ENCODE results near the gene PRXL2A. TPM values are rescaled to one million over a fixed set of nuclear protein-coding genes. Genes with fewer than 3 reads are reported as not detected.
"Not testable (repeated sequence)": the region's sequence is repeated elsewhere in the genome, so short reads cannot be mapped to it uniquely, and the experiment has no call there.

The PRXL2A gene
- total RNA-seq, 2 experiments from 2014 or later: not detected

- no TSS peak for BruUV-seq (replicated peaks)
- Histone ChIP-seq H3K79me2 (ENCODE audit: insufficient read depth, low read depth, low read length) (peaks cover 78% of the 10 kb centered on the region), H3K36me3 (ENCODE audit: insufficient read depth, low read length) (peaks cover 59% of the 10 kb centered on the region), H3K4me3 (ENCODE audit: low read depth, low read length, poor library complexity, severe bottlenecking) (no peak overlapping the region), H3K4me2 (ENCODE audit: low read length) (0 out of 2 replicates have a peak overlapping the region, but pooled peaks have one; percentile 71), H4K20me1 (ENCODE audit: insufficient read depth, low read length) (no peaks in the 10 kb centered on the region), H2AFZ (ENCODE audit: low read length) (no peak overlapping the region), H3K27ac (ENCODE audit: low read depth, low read length, poor library complexity, severe bottlenecking) (no peak overlapping the region), H3K9me2 (ENCODE audit: insufficient read depth, low read length) (no peaks in the 10 kb centered on the region), H3K4me1 (ENCODE audit: insufficient read depth, low read length, poor library complexity, severe bottlenecking) (peaks cover 65% of the 10 kb centered on the region), H3K9me3 (ENCODE audit: low read length) (no peaks in the 10 kb centered on the region)
- no peak for TF ChIP-seq EZH2phosphoT487 (IDR thresholded peaks at IDR 0.05; ENCODE audit: borderline replicate concordance, low read depth, low read length)
- TF ChIP-seq, protein P1, sequence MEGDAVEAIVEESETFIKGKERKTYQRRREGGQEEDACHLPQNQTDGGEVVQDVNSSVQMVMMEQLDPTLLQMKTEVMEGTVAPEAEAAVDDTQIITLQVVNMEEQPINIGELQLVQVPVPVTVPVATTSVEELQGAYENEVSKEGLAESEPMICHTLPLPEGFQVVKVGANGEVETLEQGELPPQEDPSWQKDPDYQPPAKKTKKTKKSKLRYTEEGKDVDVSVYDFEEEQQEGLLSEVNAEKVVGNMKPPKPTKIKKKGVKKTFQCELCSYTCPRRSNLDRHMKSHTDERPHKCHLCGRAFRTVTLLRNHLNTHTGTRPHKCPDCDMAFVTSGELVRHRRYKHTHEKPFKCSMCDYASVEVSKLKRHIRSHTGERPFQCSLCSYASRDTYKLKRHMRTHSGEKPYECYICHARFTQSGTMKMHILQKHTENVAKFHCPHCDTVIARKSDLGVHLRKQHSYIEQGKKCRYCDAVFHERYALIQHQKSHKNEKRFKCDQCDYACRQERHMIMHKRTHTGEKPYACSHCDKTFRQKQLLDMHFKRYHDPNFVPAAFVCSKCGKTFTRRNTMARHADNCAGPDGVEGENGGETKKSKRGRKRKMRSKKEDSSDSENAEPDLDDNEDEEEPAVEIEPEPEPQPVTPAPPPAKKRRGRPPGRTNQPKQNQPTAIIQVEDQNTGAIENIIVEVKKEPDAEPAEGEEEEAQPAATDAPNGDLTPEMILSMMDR (conservative IDR thresholded peaks at IDR 0.05; ENCODE audit: low read length): no peak
- no peak for DNase-seq (ENCODE audit: low spot score)
- ChIA-PET POLR2A (interaction anchor here (0.7 to 1.7 kb wide), 5 partner anchors 12 to 25 kb away, joined by 3 to 9 read pairs (median 6); no protein-coding TSS in a partner anchor), CTCF (ENCODE audit: unreplicated experiment) (interaction anchor here (0.8 kb wide), 1 partner anchor 10 kb away, joined by 4 read pairs; no protein-coding TSS in a partner anchor)
- intact Hi-C loops (cut with micrococcal nuclease; ENCODE audit: unreplicated experiment): no loop called here
Measured at GRCh38 chr10:80474941-80475340, 66.6 kb downstream of the PRXL2A start.

DNA sequence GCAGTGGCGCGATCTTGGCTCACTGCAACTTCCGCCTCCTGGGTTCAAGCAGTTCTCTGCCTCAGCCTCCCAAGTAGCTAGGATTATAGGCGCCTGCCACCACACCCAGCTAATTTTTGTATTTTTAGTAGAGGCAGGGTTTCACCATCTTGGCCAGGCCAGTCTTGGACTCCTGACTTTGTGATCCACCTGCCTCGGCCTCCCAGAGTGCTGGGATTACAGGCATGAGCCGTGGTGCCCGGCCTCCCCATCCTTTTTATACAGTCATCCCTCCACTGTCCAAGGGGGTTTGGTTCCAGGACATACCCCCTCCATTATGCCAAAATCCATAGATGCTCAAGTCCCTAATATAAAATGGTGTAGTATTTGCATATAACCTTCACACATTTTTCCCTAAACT, 67.3 kb downstream of the PRXL2A start:
- H4K20me1 ChIP-seq (ENCODE audit: insufficient read depth, low read length); H3K9me2 ChIP-seq (ENCODE audit: insufficient read depth, low read length); H3K4me2 ChIP-seq (ENCODE audit: low read length); intact Hi-C loops (cut with micrococcal nuclease; ENCODE audit: unreplicated experiment); BruUV-seq (replicated peaks); H2AFZ ChIP-seq (ENCODE audit: low read length); H3K27ac ChIP-seq (ENCODE audit: low read depth, low read length, poor library complexity, severe bottlenecking); H3K4me3 ChIP-seq (ENCODE audit: low read depth, low read length, poor library complexity, severe bottlenecking); DNase-seq (ENCODE audit: low spot score); H3K9me3 ChIP-seq (ENCODE audit: low read length): not testable (repeated sequence)
- ChIA-PET CTCF (ENCODE audit: unreplicated experiment) (interaction anchor here (0.8 kb wide), 1 partner anchor 11 kb away, joined by 4 read pairs; no protein-coding TSS in a partner anchor), POLR2A (interaction anchor here (0.7 to 1.7 kb wide), 3 partner anchors 9 to 15 kb away, joined by 4 to 9 read pairs (median 6); no protein-coding TSS in a partner anchor)
- Histone ChIP-seq H3K36me3 (ENCODE audit: insufficient read depth, low read length) (peaks cover 52% of the 10 kb centered on the region), H3K4me1 (ENCODE audit: insufficient read depth, low read length, poor library complexity, severe bottlenecking) (peaks cover 59% of the 10 kb centered on the region), H3K79me2 (ENCODE audit: insufficient read depth, low read depth, low read length) (peaks cover 73% of the 10 kb centered on the region)

- POLR2A ChIA-PET: interaction anchor here (1.9 kb wide), 1 partner anchor 12 kb away, joined by 5 read pairs; no protein-coding TSS in a partner anchor
- Histone ChIP-seq H3K4me1 (ENCODE audit: insufficient read depth, low read length, poor library complexity, severe bottlenecking) (peaks cover 48% of the 10 kb centered on the region), H3K4me2 (ENCODE audit: low read length) (no peak overlapping the region), H3K36me3 (ENCODE audit: insufficient read depth, low read length) (peaks cover 45% of the 10 kb centered on the region), H2AFZ (ENCODE audit: low read length) (no peak overlapping the region), H4K20me1 (ENCODE audit: insufficient read depth, low read length) (no peaks in the 10 kb centered on the region), H3K4me3 (ENCODE audit: low read depth, low read length, poor library complexity, severe bottlenecking) (no peak overlapping the region), H3K9me3 (ENCODE audit: low read length) (no peaks in the 10 kb centered on the region), H3K9me2 (ENCODE audit: insufficient read depth, low read length) (no peaks in the 10 kb centered on the region), H3K79me2 (ENCODE audit: insufficient read depth, low read depth, low read length) (peaks cover 73% of the 10 kb centered on the region), H3K27ac (ENCODE audit: low read depth, low read length, poor library complexity, severe bottlenecking) (no peak overlapping the region)
- intact Hi-C loops (cut with micrococcal nuclease; ENCODE audit: unreplicated experiment): no loop called here
- CTCF ChIA-PET (ENCODE audit: unreplicated experiment): no interaction called here
- no peak for DNase-seq (ENCODE audit: low spot score)
- TF ChIP-seq EZH2phosphoT487 (IDR thresholded peaks at IDR 0.05; ENCODE audit: borderline replicate concordance, low read depth, low read length): no peak
- TF ChIP-seq, protein P1 (conservative IDR thresholded peaks at IDR 0.05; ENCODE audit: low read length): no peak
- no TSS peak for BruUV-seq (replicated peaks)
Measured at GRCh38 chr10:80476685-80477084, 68.3 kb downstream of the PRXL2A start.
